ENCODE data around the gene PRR30.

Gene PRR30

DNA sequence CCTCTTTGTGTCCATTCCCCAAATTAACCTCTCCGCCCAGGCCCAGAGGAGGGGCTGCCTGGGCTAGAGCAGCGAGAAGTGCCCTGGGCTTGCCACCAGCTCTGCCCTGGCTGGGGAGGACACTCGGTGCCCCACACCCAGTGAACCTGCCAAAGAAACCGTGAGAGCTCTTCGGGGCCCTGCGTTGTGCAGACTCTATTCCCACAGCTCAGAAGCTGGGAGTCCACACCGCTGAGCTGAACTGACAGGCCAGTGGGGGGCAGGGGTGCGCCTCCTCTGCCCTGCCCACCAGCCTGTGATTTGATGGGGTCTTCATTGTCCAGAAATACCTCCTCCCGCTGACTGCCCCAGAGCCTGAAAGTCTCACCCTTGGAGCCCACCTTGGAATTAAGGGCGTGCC, 39.2 kb downstream of the PRR30 start:
- in situ Hi-C loops (cut with MboI; ENCODE audit: low sequenced_read_pairs): no loop called here

DNA sequence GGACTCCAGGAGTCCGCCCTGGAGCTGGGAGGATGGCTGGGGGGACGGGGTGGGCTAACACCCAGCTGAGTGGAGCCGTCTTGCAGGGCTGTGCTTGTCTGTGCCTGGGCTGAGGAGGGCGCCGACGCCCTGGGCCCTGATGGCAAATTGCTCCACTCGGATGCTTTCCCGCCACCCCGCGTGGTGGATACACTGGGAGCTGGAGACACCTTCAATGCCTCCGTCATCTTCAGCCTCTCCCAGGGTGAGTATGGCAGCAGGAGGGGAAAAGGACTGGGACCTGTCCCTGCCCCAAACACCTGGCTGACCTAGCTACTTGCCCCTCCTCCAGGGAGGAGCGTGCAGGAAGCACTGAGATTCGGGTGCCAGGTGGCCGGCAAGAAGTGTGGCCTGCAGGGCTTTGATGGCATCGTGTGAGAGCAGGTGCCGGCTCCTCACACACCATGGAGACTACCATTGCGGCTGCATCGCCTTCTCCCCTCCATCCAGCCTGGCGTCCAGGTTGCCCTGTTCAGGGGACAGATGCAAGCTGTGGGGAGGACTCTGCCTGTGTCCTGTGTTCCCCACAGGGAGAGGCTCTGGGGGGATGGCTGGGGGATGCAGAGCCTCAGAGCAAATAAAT, 39.8 kb downstream of the PRR30 start:
- in situ Hi-C loops (cut with MboI; ENCODE audit: low sequenced_read_pairs): loop anchor here (10.0 kb wide), 1 partner anchor 185 kb away; the partner anchor contains the start of gene TRIM54

DNA sequence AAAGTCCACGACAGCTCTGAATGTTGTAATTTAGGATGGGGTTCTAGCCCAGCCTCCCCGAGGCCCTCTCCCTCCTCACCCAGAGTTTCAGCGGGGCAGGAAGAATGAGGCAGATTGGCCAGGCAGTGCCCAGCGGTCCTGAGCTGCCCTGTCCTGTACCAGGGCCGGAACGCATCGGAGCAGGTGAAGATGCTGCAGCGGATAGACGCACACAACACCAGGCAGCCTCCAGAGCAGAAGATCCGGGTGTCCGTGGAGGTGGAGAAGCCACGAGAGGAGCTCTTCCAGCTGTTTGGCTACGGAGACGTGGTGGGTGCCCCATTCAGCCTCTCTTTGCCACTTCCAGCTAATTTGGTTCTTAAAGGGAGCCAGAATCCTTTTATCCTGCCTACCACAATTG, 41.9 kb downstream of the PRR30 start:
- in situ Hi-C loops (cut with MboI; ENCODE audit: low sequenced_read_pairs): loop anchor here (10.0 kb wide), 1 partner anchor 187 kb away; the partner anchor contains the start of gene TRIM54

DNA sequence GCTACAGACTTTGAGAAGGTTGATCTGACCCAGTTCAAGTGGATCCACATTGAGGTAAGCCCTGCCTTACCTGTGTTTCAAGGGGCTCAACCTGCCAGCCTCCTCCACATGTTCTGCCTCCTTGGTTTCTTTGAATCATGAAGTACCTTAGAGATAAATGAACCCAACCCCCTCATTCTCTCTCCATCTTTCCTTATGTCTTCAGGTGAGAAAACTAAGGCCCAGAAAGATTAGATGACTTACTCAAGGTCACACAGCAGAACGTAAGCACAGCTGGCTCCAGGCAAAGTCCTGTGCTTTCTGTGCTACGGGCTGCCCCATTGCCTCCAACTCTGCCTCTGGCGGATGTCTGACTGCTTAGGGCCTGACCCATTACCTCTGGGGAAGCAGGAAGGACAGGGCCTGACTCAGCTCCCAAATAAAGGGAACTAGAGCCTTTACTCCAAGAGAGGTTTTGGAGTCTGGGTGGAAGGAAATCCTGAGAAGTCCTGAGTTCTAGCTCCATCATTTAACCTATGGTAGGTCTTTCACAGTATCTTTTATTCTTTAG, 42.4 kb downstream of the PRR30 start:
- in situ Hi-C loops (cut with MboI; ENCODE audit: low sequenced_read_pairs): loop anchor here (10.0 kb wide), 1 partner anchor 188 kb away; the partner anchor contains the start of gene TRIM54

DNA sequence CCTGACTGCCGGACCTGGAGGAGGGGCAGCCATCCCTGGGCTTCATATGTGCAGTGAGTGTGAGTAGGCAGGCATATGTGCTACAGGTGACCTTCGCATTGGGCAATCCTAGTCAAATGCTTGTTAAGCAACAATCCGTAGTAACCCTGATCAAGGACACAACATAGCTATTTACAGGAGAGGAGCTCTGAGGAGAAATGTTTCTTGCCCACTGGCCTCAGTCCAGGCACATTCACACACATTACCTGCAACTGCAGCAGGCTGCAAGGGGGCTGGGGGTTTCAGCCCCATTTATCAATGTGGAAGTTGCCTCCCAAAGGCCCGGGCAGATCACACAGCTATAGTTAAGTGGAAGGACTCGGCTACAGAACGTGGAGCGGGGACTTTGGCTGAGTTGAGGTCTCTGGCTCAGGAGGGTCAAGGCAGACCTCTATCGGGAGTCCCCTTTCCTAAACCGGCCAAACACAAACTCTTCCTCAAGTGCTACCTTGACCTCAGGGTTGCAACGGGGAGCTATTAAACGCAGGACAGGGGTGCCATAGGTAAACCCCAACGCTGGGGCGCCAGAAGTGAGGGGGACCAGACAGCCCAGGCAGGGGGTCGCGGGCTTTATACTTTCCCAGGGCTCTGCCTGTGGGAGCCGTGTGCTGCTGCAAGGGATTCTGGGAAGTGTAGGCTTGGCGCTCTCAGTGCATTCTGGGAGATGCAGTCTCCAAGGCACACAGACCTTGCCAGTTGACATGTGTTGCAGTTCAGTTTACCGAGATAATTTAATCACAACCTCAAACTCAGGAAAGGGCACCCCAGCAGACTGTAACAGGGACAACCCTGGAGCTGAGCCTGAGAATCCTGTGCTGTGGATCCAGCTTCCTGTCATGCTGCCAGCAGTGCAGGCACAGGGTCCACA, 43.2 kb downstream of the PRR30 start:
- in situ Hi-C loops (cut with MboI; ENCODE audit: low sequenced_read_pairs): loop anchor here (10.0 kb wide), 1 partner anchor 189 kb away; the partner anchor contains the start of gene TRIM54

DNA sequence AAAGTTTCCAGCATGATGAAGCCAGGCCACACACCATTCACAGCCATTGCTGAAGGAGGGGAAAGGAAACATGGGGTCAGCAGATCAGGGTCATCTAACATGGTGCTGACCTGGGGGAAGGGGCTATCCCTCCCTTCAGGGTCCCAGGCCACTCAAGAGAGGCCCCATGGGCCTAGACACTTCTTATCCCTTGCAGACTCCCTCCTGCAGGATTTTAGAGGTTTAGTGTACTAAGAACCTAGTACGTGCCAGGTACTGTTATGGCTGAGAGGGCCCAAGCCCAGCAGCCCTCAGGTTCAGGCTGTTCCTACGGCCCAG, 43.8 kb downstream of the PRR30 start:
- in situ Hi-C loops (cut with MboI; ENCODE audit: low sequenced_read_pairs): loop anchor here (10.0 kb wide), 1 partner anchor 189 kb away; the partner anchor contains the start of gene TRIM54

DNA sequence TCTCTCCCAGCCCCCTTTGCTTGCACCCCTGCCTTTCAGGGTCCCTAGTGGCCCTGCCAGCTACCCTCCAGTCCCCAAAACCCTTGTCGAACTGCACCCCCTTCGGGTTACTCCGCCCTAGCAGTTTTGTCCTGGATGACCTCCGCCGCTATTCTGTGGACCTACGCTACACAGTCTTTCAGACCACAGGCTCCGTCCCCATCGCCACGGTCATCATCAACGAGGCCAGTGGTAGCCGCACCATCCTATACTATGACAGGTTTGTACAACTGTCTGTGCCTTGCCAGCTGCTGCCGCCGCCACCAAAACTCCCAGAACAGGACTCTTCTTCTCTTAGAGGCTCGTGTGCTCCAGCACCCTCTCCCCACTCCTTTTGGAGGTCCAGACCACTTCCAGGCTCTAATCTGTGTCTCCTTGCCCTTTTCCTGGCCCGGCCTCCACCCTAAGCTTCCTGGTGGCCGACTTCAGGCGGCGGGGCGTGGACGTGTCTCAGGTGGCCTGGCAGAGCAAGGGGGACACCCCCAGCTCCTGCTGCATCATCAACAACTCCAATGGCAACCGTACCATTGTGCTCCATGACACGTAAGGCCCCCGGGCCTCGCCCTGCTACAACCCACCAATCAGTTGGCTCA, 44.7 kb downstream of the PRR30 start:
- in situ Hi-C loops (cut with MboI; ENCODE audit: low sequenced_read_pairs): loop anchor here (10.0 kb wide), 1 partner anchor 190 kb away; the partner anchor contains the start of gene TRIM54

DNA sequence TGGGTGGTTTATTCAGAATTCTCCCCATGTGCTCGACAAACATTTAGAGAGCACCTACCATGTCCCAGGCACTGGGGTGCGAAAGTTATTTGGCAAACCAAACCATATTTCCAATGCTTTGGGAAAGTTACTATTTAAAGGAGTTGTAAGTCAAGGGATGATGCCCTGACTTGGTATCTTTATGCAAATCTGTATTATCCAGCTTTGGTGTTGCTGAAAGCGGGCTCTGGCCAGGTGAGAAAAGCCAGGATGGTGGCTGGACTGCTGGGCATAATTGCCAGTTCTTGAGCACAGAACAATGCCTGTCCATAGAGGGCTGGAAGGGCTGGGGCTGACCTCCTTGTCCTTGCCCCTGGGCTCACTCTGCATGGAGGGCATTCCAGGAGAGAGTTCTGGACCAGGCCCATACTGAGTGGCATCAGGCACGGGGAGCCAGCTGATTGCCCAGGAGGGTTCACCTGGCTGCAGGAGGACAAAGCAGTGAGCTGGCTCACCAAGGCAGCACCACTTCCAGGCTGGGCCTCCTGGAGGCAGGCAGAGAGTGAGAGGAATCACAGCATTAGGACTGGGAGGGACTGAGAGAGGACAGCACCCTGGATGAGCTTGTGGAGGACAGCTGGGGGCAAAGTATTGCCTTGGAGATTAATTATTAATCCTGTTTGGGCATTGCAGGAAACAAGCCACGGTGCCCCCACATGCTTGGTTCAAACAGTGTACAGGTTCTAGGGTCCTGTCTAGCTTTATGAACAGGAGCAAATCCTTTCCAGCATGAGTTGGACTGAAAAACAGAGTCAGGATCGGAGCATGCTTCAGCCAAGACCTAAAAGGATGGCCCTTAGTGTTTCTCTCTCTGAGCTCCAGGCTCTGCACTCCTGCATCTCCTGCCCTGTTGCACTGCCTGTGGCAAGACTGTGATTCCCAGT, 45.5 kb downstream of the PRR30 start:
- in situ Hi-C loops (cut with MboI; ENCODE audit: low sequenced_read_pairs): loop anchor here (10.0 kb wide), 1 partner anchor 191 kb away; the partner anchor contains the start of gene TRIM54

DNA sequence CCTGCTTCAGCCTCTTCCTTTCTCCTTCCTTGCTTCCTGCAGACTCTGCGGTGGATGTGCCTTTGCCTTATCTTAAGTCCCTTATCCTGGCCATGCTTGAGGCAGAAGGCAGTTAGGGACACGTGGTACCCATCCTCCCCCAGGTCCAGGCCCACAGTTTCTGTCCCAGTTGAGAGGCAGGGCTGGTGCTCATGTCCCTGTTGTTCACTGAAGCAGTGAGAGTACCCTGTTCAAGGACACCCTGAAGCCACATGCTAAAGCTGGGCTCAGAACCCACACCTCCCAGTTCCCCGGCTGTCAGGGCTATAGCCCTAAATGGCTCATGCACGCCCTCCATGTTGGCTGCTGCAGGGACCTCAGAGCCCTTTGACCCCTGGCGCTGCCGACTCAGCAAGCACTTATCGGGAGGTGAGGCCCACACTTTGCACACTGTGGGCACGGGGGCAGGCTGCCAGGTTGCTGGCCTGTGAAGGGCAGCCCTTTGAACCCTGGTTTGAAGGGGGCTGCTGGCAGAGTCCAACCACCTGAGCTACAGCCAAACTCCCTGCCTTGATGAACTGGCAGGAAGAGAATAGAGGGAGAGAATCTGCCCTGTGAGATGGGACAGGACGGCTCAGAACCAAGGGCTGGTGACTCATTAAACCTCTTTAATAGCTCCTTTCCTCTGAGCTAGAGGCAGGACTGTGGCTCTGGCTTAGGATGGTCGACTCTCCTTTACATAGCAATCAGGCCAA, 46.3 kb downstream of the PRR30 start:
- in situ Hi-C loops (cut with MboI; ENCODE audit: low sequenced_read_pairs): loop anchor here (10.0 kb wide), 1 partner anchor 192 kb away; the partner anchor contains the start of gene TRIM54

DNA sequence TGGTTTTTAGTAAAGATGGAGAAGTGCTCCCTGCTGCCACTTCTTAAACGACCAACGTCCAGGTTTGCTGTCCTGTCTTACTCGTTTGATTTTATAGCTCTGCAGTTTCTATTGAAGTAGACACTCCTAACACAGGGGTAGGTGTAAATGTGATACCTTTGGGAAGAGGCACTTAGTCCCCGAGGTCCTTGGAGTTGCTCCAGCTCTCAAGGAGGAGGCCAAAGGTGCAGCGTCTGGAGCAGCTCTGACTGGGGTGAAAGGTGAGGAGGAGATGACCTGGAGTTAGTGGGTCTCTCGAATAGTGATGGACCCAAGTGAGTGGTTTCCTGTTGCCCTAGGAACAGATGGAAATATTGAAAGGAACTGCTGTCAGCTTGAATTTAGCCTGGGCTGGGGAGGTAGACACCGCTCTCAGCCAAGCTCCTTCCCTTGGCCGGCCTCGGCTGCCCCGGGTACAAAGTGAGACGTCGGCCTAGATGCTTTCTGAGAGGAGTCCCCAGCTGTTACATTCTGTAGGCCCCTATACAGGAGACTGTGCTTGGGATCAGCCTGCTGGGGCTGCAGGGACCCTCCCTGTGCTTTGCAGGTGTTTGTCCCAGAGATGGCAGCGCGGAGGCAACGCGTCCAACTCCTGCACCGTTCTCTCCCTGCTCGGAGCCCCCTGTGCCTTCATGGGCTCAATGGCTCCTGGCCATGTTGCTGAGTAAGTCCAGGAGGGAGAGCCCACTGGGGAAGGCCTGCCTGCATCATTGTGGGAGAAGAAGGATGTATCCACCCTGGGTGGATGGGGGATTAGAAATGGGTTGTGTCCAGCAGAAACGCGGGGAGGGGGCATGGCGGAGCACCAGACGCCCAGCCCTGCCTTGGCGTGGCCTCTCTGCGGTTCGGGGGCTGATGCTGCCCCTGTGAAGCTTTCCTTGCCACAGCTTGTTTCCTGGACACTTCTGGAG, 47.2 kb downstream of the PRR30 start:
- in situ Hi-C loops (cut with MboI; ENCODE audit: low sequenced_read_pairs): loop anchor here (10.0 kb wide), 1 partner anchor 193 kb away; the partner anchor contains the start of gene TRIM54

DNA sequence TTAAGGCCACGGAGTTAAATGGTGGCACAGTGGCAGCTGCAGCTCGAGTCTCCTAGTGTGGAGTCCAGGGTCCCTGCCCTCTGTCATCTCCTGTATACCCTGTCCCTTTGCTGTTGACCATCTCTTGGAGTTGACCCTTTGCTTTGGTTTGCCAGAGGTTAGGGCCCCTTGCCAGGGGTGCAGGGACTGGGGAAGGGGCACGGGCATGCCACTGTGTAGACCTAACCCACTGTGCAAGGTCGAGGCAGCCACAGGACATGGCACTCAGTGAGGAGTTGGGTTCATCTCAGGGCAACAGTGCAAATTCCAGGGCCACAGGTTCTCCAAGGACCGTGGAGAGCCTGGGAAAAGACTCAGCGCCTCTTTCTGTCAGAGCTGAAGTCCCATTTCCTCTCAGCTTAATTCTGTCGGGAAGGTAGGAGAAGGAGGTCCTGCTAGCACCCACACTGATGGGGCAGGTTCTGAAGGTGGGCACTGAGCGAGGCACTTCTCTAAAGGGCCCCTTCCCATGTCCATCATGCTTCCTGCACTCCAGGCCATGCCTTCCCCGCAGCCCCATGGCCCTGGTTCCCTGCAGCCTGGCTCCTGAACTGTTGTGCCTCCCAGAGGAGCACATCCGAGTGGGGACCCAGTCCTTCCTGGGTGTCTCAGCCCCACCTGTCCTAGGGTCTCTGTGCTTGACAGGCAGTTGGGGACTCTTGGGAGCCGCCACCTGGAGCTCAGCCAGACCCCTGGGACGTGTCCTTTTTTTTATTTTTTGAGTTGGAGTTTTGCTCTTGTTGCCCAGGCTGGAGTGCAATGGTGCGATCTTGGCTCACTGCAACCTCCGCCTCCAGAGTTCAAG, 49.9 kb downstream of the PRR30 start:
- in situ Hi-C loops (cut with MboI; ENCODE audit: low sequenced_read_pairs): loop anchor here (10.0 kb wide), 1 partner anchor 125 kb away; no protein-coding TSS in a partner anchor

DNA sequence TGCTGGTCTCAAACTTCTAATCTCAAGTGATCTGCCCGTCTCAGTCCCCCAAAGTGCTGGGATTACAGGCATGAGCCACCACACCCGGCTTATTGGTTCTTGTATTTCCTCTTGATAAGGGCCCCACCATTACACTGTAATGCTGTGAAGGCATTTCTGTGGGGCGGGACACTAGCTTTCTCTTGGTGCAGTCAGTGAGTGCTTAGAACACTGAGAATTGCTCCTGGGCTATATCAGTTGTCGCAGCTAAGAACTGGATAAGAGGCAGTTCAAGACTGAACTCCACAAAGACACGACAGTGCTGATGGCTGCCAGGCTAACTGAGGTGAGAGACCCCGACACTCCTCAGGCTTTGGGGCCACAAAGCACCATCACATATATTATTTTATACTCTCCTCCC, 50.6 kb downstream of the PRR30 start:
- in situ Hi-C loops (cut with MboI; ENCODE audit: low sequenced_read_pairs): loop anchor here (10.0 kb wide), 1 partner anchor 124 kb away; no protein-coding TSS in a partner anchor

DNA sequence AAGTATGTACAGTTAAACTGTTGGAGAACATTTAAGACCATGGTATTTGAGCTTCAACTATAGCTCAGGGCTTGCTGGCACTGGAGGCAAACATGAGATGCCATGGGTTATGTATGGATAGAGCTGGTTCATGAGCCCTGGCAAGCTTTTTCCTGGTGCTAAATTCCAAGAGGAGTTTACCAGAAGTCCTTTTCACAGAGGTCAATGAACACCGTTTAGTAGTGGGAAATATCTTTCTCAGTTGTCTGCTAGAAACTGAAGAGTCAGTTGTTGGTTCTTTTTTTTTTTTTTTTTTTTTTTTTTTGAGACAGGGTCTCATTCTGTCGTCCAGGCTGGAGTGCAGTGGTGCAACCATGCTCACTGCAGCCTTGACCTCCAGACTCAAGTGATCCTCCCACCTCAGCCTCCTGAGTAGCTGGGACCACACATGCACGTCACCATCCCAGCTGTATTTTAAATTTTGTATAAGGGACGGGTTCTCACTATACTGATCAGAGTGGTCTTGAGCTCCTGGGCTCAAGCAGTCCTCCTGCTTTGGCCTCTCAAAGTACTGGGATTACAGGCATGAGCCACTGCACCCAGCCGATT, 51.3 kb downstream of the PRR30 start:
- in situ Hi-C loops (cut with MboI; ENCODE audit: low sequenced_read_pairs): loop anchor here (10.0 kb wide), 1 partner anchor 123 kb away; no protein-coding TSS in a partner anchor

Measured in HL-60/S4 (cell line).